Measurements from ENCODE around the gene HBG2. TPM values are rescaled to one million over a fixed set of nuclear protein-coding genes. Genes with fewer than 3 reads are reported as not detected.
A peak's percentile ranks its signal among the peaks of the same experiment; 100 is the strongest.

The HBG2 gene
- total and polyA plus RNA-seq, 9 of the 15 experiments (the other 6 are each of a cell fraction or from before 2014, with no cell fraction given): 1,626 to 58,619 (median 10,515) TPM

DNA sequence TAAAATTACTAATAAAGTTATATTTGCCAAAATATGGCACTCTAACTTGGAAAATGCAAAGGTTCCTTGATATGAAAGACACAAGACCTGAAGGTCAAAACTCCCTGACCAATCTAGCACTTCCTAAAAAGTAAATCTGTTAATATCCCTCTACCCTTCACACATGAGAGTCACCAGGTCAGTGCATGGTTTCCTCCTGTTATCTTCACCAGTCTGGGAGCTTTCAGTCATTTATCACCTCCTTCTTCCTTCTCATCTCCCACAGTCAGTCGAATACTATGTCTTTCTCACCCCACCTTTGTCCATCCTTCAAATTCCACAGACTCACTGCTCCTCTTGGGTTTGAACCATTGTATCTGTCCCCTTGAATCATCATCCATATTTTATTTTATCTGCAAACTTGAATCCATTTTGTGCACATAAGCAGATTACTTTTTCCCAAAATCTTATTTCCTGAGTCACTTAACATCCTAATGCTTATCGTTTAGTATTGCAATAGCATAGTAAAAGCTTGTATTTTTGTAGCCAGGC is 12.5 kb upstream of the HBG2 start (continued):
- TF ChIP-seq, protein P1, sequence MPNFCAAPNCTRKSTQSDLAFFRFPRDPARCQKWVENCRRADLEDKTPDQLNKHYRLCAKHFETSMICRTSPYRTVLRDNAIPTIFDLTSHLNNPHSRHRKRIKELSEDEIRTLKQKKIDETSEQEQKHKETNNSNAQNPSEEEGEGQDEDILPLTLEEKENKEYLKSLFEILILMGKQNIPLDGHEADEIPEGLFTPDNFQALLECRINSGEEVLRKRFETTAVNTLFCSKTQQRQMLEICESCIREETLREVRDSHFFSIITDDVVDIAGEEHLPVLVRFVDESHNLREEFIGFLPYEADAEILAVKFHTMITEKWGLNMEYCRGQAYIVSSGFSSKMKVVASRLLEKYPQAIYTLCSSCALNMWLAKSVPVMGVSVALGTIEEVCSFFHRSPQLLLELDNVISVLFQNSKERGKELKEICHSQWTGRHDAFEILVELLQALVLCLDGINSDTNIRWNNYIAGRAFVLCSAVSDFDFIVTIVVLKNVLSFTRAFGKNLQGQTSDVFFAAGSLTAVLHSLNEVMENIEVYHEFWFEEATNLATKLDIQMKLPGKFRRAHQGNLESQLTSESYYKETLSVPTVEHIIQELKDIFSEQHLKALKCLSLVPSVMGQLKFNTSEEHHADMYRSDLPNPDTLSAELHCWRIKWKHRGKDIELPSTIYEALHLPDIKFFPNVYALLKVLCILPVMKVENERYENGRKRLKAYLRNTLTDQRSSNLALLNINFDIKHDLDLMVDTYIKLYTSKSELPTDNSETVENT (CRISPR knock-in tag; IDR thresholded peaks at IDR 0.05): no peak
- TF ChIP-seq ZNF134 (CRISPR knock-in tag; conservative IDR thresholded peaks at IDR 0.05): no peak
- TF ChIP-seq, protein P2, sequence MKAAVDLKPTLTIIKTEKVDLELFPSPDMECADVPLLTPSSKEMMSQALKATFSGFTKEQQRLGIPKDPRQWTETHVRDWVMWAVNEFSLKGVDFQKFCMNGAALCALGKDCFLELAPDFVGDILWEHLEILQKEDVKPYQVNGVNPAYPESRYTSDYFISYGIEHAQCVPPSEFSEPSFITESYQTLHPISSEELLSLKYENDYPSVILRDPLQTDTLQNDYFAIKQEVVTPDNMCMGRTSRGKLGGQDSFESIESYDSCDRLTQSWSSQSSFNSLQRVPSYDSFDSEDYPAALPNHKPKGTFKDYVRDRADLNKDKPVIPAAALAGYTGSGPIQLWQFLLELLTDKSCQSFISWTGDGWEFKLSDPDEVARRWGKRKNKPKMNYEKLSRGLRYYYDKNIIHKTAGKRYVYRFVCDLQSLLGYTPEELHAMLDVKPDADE (conservative IDR thresholded peaks at IDR 0.05; ENCODE audit: control insufficient read depth, low read depth, low read length): no peak
- TF ChIP-seq MLLT1 (IDR thresholded peaks at IDR 0.05): peak; percentile 69 to 78
- TF ChIP-seq, protein P3, sequence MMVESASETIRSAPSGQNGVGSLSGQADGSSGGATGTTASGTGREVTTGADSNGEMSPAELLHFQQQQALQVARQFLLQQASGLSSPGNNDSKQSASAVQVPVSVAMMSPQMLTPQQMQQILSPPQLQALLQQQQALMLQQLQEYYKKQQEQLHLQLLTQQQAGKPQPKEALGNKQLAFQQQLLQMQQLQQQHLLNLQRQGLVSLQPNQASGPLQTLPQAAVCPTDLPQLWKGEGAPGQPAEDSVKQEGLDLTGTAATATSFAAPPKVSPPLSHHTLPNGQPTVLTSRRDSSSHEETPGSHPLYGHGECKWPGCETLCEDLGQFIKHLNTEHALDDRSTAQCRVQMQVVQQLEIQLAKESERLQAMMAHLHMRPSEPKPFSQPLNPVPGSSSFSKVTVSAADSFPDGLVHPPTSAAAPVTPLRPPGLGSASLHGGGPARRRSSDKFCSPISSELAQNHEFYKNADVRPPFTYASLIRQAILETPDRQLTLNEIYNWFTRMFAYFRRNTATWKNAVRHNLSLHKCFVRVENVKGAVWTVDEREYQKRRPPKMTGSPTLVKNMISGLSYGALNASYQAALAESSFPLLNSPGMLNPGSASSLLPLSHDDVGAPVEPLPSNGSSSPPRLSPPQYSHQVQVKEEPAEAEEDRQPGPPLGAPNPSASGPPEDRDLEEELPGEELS (CRISPR knock-in tag; IDR thresholded peaks at IDR 0.05; ENCODE audit: borderline replicate concordance): no peak
- no peak for TF ChIP-seq NBN (IDR thresholded peaks at IDR 0.05; ENCODE audit: low read depth)
- no peak for TF ChIP-seq ZNF224 (CRISPR knock-in tag; IDR thresholded peaks at IDR 0.05)
- TF ChIP-seq SP1 (CRISPR knock-in tag; IDR thresholded peaks at IDR 0.05): no peak
- peak; percentile 65; the same call in 1 of the 2 replicates for TF ChIP-seq CTBP1 (IDR thresholded peaks at IDR 0.05; ENCODE audit: borderline replicate concordance)
- TF ChIP-seq ARID2 (IDR thresholded peaks at IDR 0.05): no peak
- TF ChIP-seq, protein P4, sequence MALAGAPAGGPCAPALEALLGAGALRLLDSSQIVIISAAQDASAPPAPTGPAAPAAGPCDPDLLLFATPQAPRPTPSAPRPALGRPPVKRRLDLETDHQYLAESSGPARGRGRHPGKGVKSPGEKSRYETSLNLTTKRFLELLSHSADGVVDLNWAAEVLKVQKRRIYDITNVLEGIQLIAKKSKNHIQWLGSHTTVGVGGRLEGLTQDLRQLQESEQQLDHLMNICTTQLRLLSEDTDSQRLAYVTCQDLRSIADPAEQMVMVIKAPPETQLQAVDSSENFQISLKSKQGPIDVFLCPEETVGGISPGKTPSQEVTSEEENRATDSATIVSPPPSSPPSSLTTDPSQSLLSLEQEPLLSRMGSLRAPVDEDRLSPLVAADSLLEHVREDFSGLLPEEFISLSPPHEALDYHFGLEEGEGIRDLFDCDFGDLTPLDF (CRISPR knock-in tag; IDR thresholded peaks at IDR 0.05): no peak
